HG03066 (cell line): Measurements from ENCODE around the gene AURKAIP1.

ENCODE experiments used
- ATAC-seq: cut with Tn5 transposase; IDR thresholded peaks from one replicate; pipeline ENCODE4 v1.9.1; 2021; ENCODE audit warnings: low read depth; ENCODE audit not compliant: unreplicated experiment

AURKAIP1 gene

DNA sequence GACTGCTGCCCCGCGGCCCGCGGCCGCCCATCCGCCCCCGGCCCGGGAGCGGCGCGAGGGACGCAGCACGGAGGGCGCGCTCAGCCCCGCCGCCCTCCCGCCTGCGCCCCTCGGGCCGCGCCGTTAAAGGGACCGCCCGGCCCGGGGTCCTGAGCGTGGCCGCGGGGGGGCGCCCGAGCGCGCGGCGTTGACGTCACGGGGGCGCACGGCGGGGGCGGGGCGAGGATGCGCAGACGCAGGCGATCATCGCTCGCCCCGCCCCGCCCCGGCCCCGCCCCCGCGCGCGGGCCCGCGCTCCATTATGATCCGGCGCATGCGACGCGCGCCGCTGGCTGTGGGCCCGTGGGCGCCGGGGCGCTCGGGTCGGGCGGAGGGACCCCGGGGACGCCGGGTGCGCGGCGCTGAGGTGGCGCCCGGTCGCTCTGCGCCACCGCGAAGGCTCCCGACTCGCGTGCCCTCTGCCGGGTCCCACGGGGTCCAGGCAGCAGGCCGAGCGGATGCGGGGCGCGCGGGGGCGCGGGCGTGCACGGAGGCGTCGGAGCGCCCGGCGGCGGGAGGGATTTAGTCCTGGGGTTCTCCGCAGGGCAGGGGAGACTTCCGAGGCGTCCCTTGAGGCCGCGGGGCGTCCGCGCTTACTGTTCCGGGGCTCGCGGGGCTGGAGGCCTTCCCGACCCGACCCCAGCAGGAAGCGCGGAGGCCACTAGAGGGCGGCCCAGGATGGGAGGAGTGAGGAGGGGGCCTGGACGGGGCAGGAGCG, 25.6 kb downstream of the AURKAIP1 start, which contains the start of gene DVL1:
DVL1 (minus strand) TSS at position 163 of the 757 bp plus-strand sequence. CDS start 353 bp downstream, outside the sequence.
- peak; percentile 50 for ATAC-seq

GRCh38 chr1:1348420-1349255, 26.4 kb downstream of the AURKAIP1 start:
- ATAC-seq = peak; percentile 19

GRCh38 chr1:1347663-1348419, 27.2 kb downstream of the AURKAIP1 start:
- ATAC-seq = no peak

DNA sequence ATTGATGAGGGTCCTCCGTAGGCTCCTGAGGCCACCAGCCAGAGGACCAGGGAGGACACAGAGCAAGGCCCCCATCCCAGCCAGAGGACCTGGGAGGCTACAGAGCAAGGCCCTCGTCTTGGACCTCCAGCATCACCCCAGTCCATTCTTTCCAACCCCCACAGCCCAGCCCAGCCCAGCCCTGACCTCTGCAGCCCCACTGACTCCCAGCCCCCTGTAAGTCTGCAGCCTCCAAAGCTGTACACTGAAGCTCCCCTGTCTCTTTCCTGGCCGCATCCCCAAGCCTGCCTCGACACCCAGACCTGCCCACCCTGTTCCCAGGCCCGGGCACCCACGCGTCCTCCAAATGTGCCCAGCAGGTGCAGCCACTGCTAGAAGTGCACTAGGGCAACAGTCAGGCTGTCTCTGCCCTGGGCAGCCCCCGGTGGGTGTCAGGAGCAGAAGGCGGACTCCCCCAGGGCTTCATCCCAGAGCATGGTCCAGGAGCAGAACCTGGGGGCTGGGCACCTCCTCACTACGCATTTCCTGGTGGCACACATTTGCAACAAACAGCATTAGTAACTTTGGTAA, 27.9 kb downstream of the AURKAIP1 start:
- no peak for ATAC-seq

- ATAC-seq = no peak
These were observed 28.5 kb downstream of the AURKAIP1 start for GRCh38 chr1:1346501-1346890.

- ATAC-seq = no peak
These were observed 29.0 kb downstream of the AURKAIP1 start for GRCh38 chr1:1345860-1346500.

GRCh38 chr1:1345384-1345783, 29.6 kb downstream of the AURKAIP1 start:
- ATAC-seq = no peak

DNA sequence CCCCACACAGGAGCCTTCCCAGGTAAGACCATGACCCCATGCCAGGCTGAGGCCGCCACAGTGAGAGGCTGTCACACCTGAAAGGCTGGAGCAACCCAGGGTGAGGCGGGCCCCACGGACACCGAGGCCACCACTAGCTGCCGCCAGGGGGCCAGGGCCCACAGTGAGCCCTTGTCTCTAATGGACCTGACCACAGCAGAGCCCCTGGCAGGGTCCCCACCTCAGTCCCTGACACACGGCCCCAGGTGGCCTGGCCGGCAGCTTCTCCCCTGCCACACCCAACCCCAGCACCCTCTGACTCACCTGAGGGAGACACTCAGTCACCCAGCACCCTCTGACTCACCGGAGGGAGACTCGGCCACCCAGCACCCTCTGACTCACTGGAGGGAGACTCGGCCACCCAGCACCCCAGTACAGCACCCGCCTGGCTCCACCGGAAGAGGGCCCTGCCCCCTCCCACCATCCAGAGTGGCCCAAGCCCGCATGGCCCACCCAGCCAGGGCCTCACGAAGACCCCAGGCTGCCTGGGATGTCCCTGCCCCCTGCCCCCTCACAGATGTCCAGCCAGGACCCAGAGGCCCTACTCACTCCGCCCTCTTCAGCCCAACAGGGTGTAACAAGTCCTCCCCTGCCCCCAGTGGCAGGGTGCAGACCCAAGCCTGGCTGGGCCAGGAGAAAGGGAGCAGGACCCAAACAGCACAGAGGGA, 30.2 kb downstream of the AURKAIP1 start:
- no peak for ATAC-seq

- ATAC-seq = no peak
These were observed 31.1 kb downstream of the AURKAIP1 start for GRCh38 chr1:1343811-1344421.

DNA sequence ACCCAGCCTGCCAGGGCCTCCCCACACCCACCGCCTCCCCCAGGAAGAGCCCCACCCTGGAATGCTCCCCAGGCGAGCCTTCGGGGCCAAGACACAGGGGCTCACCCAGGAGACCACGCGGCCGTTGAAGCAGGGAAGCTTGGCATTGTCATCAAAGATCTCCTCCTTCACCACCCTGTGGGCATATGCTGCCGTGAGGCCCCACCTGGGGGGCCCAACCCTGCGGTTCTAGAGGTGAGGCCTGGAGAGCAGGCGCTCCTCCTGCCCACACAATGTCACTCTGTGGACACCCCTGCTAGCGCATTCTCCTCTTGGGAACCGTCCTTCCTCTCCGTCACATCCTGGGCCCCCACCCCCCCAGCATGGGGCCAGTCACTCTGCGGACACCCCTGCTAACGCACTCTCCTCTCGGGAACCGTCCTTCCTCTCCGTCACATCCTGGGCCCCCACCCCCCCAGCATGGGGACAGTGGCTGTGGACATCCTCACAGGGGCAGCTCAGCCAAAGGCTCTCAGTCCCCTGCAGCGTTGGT, 32.4 kb downstream of the AURKAIP1 start:
- no peak for ATAC-seq

DNA sequence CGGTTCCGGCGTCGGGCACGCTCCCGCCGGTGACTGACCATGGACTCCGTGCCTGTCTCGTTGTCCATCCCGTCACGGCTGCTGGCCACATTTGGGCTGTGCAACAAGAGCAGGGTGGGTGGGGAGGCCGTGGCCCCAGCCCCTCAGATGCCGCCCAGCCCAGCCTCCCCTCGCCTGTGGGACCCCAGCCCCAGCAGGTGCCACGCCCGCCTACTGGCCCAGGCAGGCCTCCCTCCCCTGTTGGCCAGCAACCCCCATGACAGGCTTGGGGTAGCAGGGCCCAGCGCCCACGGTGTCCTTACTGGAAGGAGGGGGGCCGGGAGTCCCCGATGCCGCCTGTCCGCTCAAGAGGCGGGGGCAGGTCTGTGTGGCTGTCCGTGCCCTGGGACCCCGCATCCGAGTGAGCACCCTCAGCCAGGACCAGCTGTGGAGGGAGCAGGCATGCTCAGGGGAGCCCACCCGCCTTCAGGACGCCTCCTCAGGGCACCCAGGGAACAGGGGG, 32.9 kb downstream of the AURKAIP1 start:
- ATAC-seq = no peak

GRCh38 chr1:1341549-1342021, 33.4 kb downstream of the AURKAIP1 start:
- ATAC-seq = no peak

- ATAC-seq = no peak
These were observed 34.0 kb downstream of the AURKAIP1 start for GRCh38 chr1:1340791-1341548.

GRCh38 chr1:1340185-1340584, 34.8 kb downstream of the AURKAIP1 start:
- ATAC-seq = no peak

DNA sequence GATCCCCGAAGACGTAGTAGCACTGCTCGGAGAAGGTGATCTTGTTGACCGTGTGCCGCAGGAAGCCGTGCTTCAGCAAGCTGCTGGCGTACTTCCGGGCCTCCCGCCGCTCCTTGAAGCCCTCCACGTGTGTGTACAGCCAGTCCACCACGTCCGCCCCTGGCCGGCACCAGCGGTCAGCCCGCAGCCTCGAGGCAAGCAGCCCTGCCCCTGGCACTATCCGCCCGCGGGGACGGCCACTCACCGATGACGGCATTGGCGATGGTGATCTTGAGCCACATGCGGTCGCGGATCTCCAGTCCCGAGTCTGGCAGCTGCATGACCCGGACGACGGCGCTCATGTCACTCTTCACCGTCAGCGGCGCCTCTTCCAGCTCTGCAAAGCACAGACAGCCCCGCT, 36.7 kb downstream of the AURKAIP1 start:
- ATAC-seq = no peak

- ATAC-seq = no peak
These were observed 37.2 kb downstream of the AURKAIP1 start for GRCh38 chr1:1337793-1338147.

GRCh38 chr1:1336931-1337792, 37.8 kb downstream of the AURKAIP1 start:
- no peak for ATAC-seq
